ENCODE data around the gene TMEM201. TPM values are rescaled to one million over a fixed set of nuclear protein-coding genes. Genes with fewer than 3 reads are reported as not detected.

Gene TMEM201
- total RNA-seq, 1 experiment from 2014 or later, result 17.4 TPM

- no peak for DNase-seq
- TF ChIP-seq CTCF (conservative IDR thresholded peaks at IDR 0.05) (no peak), EZH2 (IDR thresholded peaks at IDR 0.05; ENCODE audit: low read depth) (no peak)
- intact Hi-C loops (cut with micrococcal nuclease; ENCODE audit: unreplicated experiment), result no loop called here
- H3K4me3 ChIP-seq, result no peak overlapping the region
- no peak overlapping the region for H3K4me2 ChIP-seq
- H2AFZ ChIP-seq, result no peak overlapping the region
- H3K27ac ChIP-seq, result no peak overlapping the region
- H3F3A ChIP-seq (ENCODE audit: insufficient read depth, low read depth), result peaks cover 7% of the 10 kb centered on the region; the same call in 1 of the 2 replicates
- no peaks in the 10 kb centered on the region for H3K27me3 ChIP-seq (ENCODE audit: insufficient read depth, low read depth)
- no peaks in the 10 kb centered on the region for H3K36me3 ChIP-seq (ENCODE audit: low read depth)
- H3K79me2 ChIP-seq (ENCODE audit: low read depth), result peaks cover 31% of the 10 kb centered on the region
- no peaks in the 10 kb centered on the region for H3K9me2 ChIP-seq (ENCODE audit: insufficient read depth)
- no peaks in the 10 kb centered on the region for H3K9me3 ChIP-seq (ENCODE audit: insufficient read depth, low read depth)
- H4K20me1 ChIP-seq (ENCODE audit: insufficient read depth), result no peaks in the 10 kb centered on the region
- no TSS peak for BruUV-seq (replicated peaks)
- CTCF ChIA-PET, result no interaction called here
- POLR2A ChIA-PET (ENCODE audit: unreplicated experiment), result no interaction called here
- peaks cover 8% of the 10 kb centered on the region for H3K4me1 ChIP-seq (replicated peaks; ENCODE audit: insufficient read depth)
Observed at GRCh38 chr1:9549955-9550546, 38.7 kb upstream of the TMEM201 start.

GRCh38 chr1:9551984-9552383, 36.7 kb upstream of the TMEM201 start:
- H4K20me1 ChIP-seq (ENCODE audit: insufficient read depth), result no peaks in the 10 kb centered on the region
- H3K27me3 ChIP-seq (ENCODE audit: insufficient read depth, low read depth), result no peaks in the 10 kb centered on the region
- no peak for TF ChIP-seq EZH2 (IDR thresholded peaks at IDR 0.05; ENCODE audit: low read depth)
- TF ChIP-seq CTCF (conservative IDR thresholded peaks at IDR 0.05), result no peak
- no TSS peak for BruUV-seq (replicated peaks)
- H3K4me1 ChIP-seq (replicated peaks; ENCODE audit: insufficient read depth), result peaks cover 17% of the 10 kb centered on the region
- H3F3A ChIP-seq (ENCODE audit: insufficient read depth, low read depth), result peaks cover 13% of the 10 kb centered on the region
- no peak overlapping the region for H3K27ac ChIP-seq
- no peak overlapping the region for H2AFZ ChIP-seq
- H3K9me2 ChIP-seq (ENCODE audit: insufficient read depth), result no peaks in the 10 kb centered on the region
- ChIA-PET CTCF (no interaction called here), POLR2A (ENCODE audit: unreplicated experiment) (no interaction called here)
- no peak for DNase-seq
- H3K4me3 ChIP-seq, result no peak overlapping the region
- H3K36me3 ChIP-seq (ENCODE audit: low read depth), result no peaks in the 10 kb centered on the region
- peaks cover 19% of the 10 kb centered on the region for H3K79me2 ChIP-seq (ENCODE audit: low read depth)
- H3K4me2 ChIP-seq, result no peak overlapping the region
- intact Hi-C loops (cut with micrococcal nuclease; ENCODE audit: unreplicated experiment), result no loop called here
- H3K9me3 ChIP-seq (ENCODE audit: insufficient read depth, low read depth), result no peaks in the 10 kb centered on the region

- H3K79me2 ChIP-seq (ENCODE audit: low read depth), result peaks cover 13% of the 10 kb centered on the region; the same call in 1 of the 2 replicates
- no peaks in the 10 kb centered on the region for H3K27me3 ChIP-seq (ENCODE audit: insufficient read depth, low read depth)
- H3K4me3 ChIP-seq, result no peak overlapping the region
- no peaks in the 10 kb centered on the region for H3K9me2 ChIP-seq (ENCODE audit: insufficient read depth)
- no TSS peak for BruUV-seq (replicated peaks)
- intact Hi-C loops (cut with micrococcal nuclease; ENCODE audit: unreplicated experiment), result no loop called here
- H3K4me1 ChIP-seq (replicated peaks; ENCODE audit: insufficient read depth), result peaks cover 17% of the 10 kb centered on the region
- no peaks in the 10 kb centered on the region for H3K36me3 ChIP-seq (ENCODE audit: low read depth)
- TF ChIP-seq CTCF (conservative IDR thresholded peaks at IDR 0.05) (no peak), EZH2 (IDR thresholded peaks at IDR 0.05; ENCODE audit: low read depth) (no peak)
- peaks cover 13% of the 10 kb centered on the region for H3F3A ChIP-seq (ENCODE audit: insufficient read depth, low read depth)
- POLR2A ChIA-PET (ENCODE audit: unreplicated experiment), result no interaction called here
- no peak overlapping the region for H2AFZ ChIP-seq
- H4K20me1 ChIP-seq (ENCODE audit: insufficient read depth), result no peaks in the 10 kb centered on the region
- H3K4me2 ChIP-seq, result no peak overlapping the region
- no peak for DNase-seq
- no peak overlapping the region for H3K27ac ChIP-seq
- no peaks in the 10 kb centered on the region for H3K9me3 ChIP-seq (ENCODE audit: insufficient read depth, low read depth)
- CTCF ChIA-PET, result no interaction called here
Observed at GRCh38 chr1:9553736-9554144, 35.0 kb upstream of the TMEM201 start.

Data from PC-9 (cell line).